Fibroblast of lung (primary cell): ENCODE data around the gene EPHB1. TPM values are rescaled to one million over a fixed set of nuclear protein-coding genes. Genes with fewer than 3 reads are reported as not detected.
"Not testable (repeated sequence)": the region's sequence is repeated elsewhere in the genome, so short reads cannot be mapped to it uniquely, and the experiment has no call there.

Source experiments
- DNase-seq, 2 donors: peaks; one replicate each; pipeline versions ENCODE4 v3.0.0 to v3.0.0-alpha.2; 2010; ENCODE audit warnings: low read depth in 2 of 2
- H2AFZ ChIP-seq: 2 replicates; pipeline ENCODE4 v1.5.1; 2012; ENCODE audit warnings: low read length, control low read depth, inconsistent platforms
- H3K27ac ChIP-seq: 2 replicates; pipeline ENCODE4 v1.5.1; 2011; ENCODE audit warnings: low read length, control low read depth; ENCODE audit not compliant: insufficient read depth
- H3K27me3 ChIP-seq: 2 replicates; pipeline ENCODE4 v1.5.1; 2011; ENCODE audit warnings: mild to moderate bottlenecking, low read length; ENCODE audit not compliant: control insufficient read depth, insufficient read depth
- H3K36me3 ChIP-seq: 2 replicates; pipeline ENCODE4 v1.5.1; 2011; ENCODE audit warnings: low read length; ENCODE audit not compliant: control insufficient read depth, insufficient read depth
- H3K4me1 ChIP-seq: 2 replicates; pipeline ENCODE4 v1.5.1; 2011; ENCODE audit warnings: low read length; ENCODE audit not compliant: control insufficient read depth, insufficient read depth; ENCODE audit errors: extremely low read depth
- H3K4me2 ChIP-seq: 2 replicates; pipeline ENCODE4 v1.5.1; 2011; ENCODE audit warnings: low read length, control low read depth; ENCODE audit not compliant: insufficient read depth; ENCODE audit errors: extremely low read depth
- H3K4me3 ChIP-seq, 4 experiments: fragments of 200-600 bp in 1 of 4; sonication (generic) in 1 of 4; replicated peaks in 1 of 4; 2 replicates each; pipeline ENCODE4 v1.5.1; 2011 to 2016; ENCODE audit warnings: low read length in 4 of 4, low read depth in 3 of 4, mild to moderate bottlenecking in 3 of 4, control low read depth in 2 of 4, inconsistent platforms in 1 of 4, mixed read lengths in 1 of 4; ENCODE audit not compliant: insufficient read depth in 1 of 4; ENCODE audit errors: control extremely low read depth in 1 of 4
- H3K79me2 ChIP-seq: 2 replicates; pipeline ENCODE4 v1.5.1; 2012; ENCODE audit warnings: mild to moderate bottlenecking, low read length, inconsistent platforms; ENCODE audit not compliant: control insufficient read depth, insufficient read depth
- H3K9ac ChIP-seq: 2 replicates; pipeline ENCODE4 v1.5.1; 2011; ENCODE audit warnings: mild to moderate bottlenecking, low read length, control low read depth; ENCODE audit not compliant: insufficient read depth
- H3K9me3 ChIP-seq: 2 replicates; pipeline ENCODE4 v1.5.1; 2012; ENCODE audit warnings: low read depth, low read length; ENCODE audit not compliant: control insufficient read depth, insufficient read depth
- H4K20me1 ChIP-seq: 2 replicates; pipeline ENCODE4 v1.5.1; 2011; ENCODE audit warnings: low read length; ENCODE audit not compliant: control insufficient read depth, insufficient read depth; ENCODE audit errors: extremely low read depth
- EZH2 ChIP-seq: IDR thresholded peaks from 2 replicates; pipeline ENCODE4 v1.5.1; 2012; ENCODE audit warnings: low read length, control low read depth, mild to moderate bottlenecking; ENCODE audit errors: missing control alignments
- polyA plus RNA-seq, 2 donors: library from polyadenylated mRNA; depleted of rRNA in 1 of 2; stranded (reverse) in 1 of 2; unstranded in 1 of 2; fragments of >200 nt; gene quantifications; 2 replicates each; pipeline ENCODE4 v1.2.1, GENCODE V29; 2011 to 2012; ENCODE audit warnings: missing spikeins in 1 of 2
- total RNA-seq: library from RNA; depleted of rRNA; stranded (reverse); fragments of >200 nt; gene quantifications from 2 replicates; pipeline ENCODE4 v1.2.1, GENCODE V29; 2014
- TF ChIP-seq, protein P1 (sequence below), 2 donors: IDR thresholded peaks in 1 of 2; conservative IDR thresholded peaks in 1 of 2; 1 replicate in 1 of 2; 2 replicates in 1 of 2; pipeline ENCODE4 v1.5.1; 2011 to 2012; ENCODE audit warnings: low read length in 2 of 2, control low read depth in 1 of 2, inconsistent platforms in 1 of 2, low read depth in 1 of 2, mild to moderate bottlenecking in 1 of 2

The EPHB1 gene
- total and polyA plus RNA-seq, 2 donors (not counting 1 experiment from before 2014, with no cell fraction given), result 0.14 to 0.50 TPM

DNA sequence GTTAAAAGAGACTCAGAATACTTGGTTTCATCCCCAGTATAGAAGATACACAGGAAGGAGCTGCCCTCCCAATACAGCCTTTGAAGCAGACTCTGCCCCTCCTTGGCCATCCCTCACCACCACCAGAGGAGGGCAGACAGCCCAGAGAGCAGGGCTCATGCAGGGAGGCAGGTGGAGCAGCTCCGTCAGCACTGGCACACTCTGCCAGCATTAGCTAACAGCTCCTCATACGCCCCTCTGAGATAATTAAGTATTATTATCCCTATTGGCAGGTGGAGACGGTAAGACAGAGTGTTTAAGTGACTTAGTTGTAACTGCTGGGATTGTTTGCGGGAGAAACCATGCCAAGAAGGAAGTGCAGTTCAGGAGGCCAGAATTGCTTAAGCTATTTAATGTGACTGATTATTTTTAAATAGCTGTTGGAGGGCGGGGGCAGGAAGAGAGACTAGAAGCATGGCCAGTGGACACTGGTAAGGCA lies 434.0 kb downstream of the EPHB1 start:
- Histone ChIP-seq H2AFZ (no peak overlapping the region), H3K4me2 (no peak overlapping the region), H4K20me1 (no peaks in the 10 kb centered on the region), H3K79me2 (no peaks in the 10 kb centered on the region), H3K27ac (no peak overlapping the region), H3K9ac (no peak overlapping the region), H3K27me3 (no peaks in the 10 kb centered on the region), H3K36me3 (no peaks in the 10 kb centered on the region), H3K4me1 (no peaks in the 10 kb centered on the region), H3K9me3 (no peaks in the 10 kb centered on the region), H3K4me3 (no peak overlapping the region)
- peak in 1 of 2 donors; percentile 1 for DNase-seq
- TF ChIP-seq EZH2, result no peak
- TF ChIP-seq, protein P1, sequence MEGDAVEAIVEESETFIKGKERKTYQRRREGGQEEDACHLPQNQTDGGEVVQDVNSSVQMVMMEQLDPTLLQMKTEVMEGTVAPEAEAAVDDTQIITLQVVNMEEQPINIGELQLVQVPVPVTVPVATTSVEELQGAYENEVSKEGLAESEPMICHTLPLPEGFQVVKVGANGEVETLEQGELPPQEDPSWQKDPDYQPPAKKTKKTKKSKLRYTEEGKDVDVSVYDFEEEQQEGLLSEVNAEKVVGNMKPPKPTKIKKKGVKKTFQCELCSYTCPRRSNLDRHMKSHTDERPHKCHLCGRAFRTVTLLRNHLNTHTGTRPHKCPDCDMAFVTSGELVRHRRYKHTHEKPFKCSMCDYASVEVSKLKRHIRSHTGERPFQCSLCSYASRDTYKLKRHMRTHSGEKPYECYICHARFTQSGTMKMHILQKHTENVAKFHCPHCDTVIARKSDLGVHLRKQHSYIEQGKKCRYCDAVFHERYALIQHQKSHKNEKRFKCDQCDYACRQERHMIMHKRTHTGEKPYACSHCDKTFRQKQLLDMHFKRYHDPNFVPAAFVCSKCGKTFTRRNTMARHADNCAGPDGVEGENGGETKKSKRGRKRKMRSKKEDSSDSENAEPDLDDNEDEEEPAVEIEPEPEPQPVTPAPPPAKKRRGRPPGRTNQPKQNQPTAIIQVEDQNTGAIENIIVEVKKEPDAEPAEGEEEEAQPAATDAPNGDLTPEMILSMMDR (conservative IDR thresholded peaks at IDR 0.05 in 1 of 2, IDR thresholded peaks at IDR 0.05 in 1 of 2; ENCODE audit: low read depth in 1 of 2, low read length in 2 of 2), result no peak

DNA sequence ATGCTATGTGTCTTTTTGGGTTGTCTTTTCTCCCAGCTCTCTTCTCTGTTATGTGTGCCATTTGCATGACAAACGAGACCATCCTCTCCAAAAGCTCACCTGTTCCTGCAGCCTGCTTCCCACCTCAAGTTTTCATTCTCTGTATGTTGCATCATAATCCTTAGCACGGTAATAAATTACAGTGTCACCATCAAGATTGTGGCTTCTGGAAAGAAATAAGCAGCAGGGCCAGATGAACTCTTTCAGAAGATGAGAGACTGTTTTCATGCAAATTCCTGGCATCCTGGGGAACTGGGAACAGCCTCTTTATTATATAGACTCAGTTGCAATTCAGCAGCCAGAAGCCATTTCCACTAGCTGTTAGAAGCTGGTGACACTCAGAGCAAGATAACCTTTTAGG lies 436.7 kb downstream of the EPHB1 start:
- Histone ChIP-seq H4K20me1 (no peaks in the 10 kb centered on the region), H3K9ac (no peak overlapping the region), H3K27ac (no peak overlapping the region), H3K4me1 (no peaks in the 10 kb centered on the region), H3K4me3 (no peak overlapping the region), H3K27me3 (no peaks in the 10 kb centered on the region), H2AFZ (no peak overlapping the region), H3K9me3 (no peaks in the 10 kb centered on the region), H3K36me3 (no peaks in the 10 kb centered on the region), H3K79me2 (no peaks in the 10 kb centered on the region), H3K4me2 (no peak overlapping the region)
- TF ChIP-seq EZH2, result no peak
- TF ChIP-seq, protein P1 (conservative IDR thresholded peaks at IDR 0.05 in 1 of 2, IDR thresholded peaks at IDR 0.05 in 1 of 2; ENCODE audit: low read depth in 1 of 2, low read length in 2 of 2), result no peak
- DNase-seq, result no peak

DNA sequence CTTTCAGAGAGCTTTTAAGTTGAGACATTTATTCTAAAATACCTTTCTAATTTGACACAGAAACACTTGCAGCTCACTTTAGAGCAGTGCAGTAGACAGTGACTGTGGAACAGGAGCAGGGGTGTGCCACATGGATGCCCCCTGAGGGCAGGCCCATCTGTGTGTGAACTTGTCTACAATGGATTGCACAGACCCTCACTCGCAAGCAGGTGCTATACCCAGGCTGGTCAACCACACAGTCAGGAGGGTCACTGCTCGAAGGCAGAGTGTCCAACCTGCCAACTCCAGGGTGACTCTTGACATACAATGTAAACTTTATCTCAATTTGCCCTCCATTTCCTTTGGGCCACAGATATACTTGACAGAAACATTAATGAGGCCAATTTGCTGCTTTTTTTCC lies 437.2 kb downstream of the EPHB1 start:
- Histone ChIP-seq H3K27me3 (no peaks in the 10 kb centered on the region), H3K79me2 (no peaks in the 10 kb centered on the region), H2AFZ (no peak overlapping the region), H3K9me3 (no peaks in the 10 kb centered on the region), H3K36me3 (no peaks in the 10 kb centered on the region), H4K20me1 (no peaks in the 10 kb centered on the region), H3K9ac (no peak overlapping the region), H3K27ac (no peak overlapping the region), H3K4me3 (no peak overlapping the region), H3K4me1 (no peaks in the 10 kb centered on the region), H3K4me2 (no peak overlapping the region)
- TF ChIP-seq, protein P1 (conservative IDR thresholded peaks at IDR 0.05 in 1 of 2, IDR thresholded peaks at IDR 0.05 in 1 of 2; ENCODE audit: low read depth in 1 of 2, low read length in 2 of 2), result no peak
- TF ChIP-seq EZH2, result no peak
- no peak for DNase-seq

DNA sequence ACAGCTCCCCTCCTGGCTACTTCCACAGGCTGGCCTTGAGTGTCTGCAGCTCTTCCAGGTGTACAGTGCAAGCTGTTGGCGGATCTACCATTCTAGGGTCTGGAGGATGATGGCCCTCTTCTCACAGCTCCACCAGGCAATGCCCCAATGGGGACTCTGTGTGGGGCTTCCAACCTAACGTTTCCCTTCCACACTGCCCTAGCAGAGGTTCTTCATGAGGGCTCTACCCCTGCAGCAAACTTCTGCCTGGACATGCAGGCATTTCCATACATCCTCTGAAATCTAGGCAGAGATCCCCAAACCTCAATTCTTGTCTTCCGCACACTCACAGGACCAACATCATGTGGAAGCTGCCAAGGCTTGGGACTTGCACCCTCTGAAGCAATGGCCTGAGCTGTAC lies 438.4 kb downstream of the EPHB1 start:
- H3K4me3 ChIP-seq, H3K27ac ChIP-seq, H3K9ac ChIP-seq, H3K4me2 ChIP-seq, H3K4me1 ChIP-seq, H2AFZ ChIP-seq, DNase-seq, H3K79me2 ChIP-seq, H3K9me3 ChIP-seq, H4K20me1 ChIP-seq, H3K36me3 ChIP-seq, H3K27me3 ChIP-seq: not testable (repeated sequence)
